GM20000 (cell line): ENCODE results near the gene NR1D1.

ENCODE experiments used
- DNase-seq: peaks from one replicate; pipeline ENCODE4 v3.0.0; 2012; ENCODE audit warnings: low spot score
- TF ChIP-seq, protein P1 (sequence below): IDR thresholded peaks from 2 replicates; pipeline ENCODE4 v1.5.1; 2012; ENCODE audit warnings: mild to moderate bottlenecking, control low read depth; ENCODE audit errors: extremely low read depth, missing control alignments

NR1D1 gene

GRCh38 chr17:40104594-40105486 is 4.5 kb upstream of the NR1D1 start:
- DNase-seq, result no peak
- TF ChIP-seq, protein P1, sequence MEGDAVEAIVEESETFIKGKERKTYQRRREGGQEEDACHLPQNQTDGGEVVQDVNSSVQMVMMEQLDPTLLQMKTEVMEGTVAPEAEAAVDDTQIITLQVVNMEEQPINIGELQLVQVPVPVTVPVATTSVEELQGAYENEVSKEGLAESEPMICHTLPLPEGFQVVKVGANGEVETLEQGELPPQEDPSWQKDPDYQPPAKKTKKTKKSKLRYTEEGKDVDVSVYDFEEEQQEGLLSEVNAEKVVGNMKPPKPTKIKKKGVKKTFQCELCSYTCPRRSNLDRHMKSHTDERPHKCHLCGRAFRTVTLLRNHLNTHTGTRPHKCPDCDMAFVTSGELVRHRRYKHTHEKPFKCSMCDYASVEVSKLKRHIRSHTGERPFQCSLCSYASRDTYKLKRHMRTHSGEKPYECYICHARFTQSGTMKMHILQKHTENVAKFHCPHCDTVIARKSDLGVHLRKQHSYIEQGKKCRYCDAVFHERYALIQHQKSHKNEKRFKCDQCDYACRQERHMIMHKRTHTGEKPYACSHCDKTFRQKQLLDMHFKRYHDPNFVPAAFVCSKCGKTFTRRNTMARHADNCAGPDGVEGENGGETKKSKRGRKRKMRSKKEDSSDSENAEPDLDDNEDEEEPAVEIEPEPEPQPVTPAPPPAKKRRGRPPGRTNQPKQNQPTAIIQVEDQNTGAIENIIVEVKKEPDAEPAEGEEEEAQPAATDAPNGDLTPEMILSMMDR, result no peak

DNA sequence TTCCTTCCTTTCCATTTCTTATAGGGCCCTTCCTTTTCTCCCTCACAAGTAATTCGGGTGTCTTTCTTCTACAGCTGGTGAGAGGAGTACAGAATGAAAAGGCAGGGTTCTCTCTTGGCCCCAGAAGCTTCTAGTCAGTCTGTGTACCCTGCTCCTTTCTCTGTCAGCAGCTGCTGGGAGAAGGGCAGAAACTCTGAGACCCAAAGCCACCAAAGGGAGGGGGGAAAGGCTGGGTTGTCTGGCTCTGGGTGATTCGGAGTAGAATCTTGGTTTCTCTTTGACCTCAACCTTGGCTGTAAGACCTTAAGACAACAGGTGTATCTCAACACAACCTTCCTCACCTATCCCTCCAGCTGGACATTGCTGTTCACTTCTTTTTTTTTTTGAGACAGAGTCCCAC is 3.3 kb upstream of the NR1D1 start:
- TF ChIP-seq, protein P1, result no peak
- no peak for DNase-seq

GRCh38 chr17:40103071-40103661 is 2.8 kb upstream of the NR1D1 start:
- no peak for DNase-seq
- TF ChIP-seq, protein P1, result no peak

DNA sequence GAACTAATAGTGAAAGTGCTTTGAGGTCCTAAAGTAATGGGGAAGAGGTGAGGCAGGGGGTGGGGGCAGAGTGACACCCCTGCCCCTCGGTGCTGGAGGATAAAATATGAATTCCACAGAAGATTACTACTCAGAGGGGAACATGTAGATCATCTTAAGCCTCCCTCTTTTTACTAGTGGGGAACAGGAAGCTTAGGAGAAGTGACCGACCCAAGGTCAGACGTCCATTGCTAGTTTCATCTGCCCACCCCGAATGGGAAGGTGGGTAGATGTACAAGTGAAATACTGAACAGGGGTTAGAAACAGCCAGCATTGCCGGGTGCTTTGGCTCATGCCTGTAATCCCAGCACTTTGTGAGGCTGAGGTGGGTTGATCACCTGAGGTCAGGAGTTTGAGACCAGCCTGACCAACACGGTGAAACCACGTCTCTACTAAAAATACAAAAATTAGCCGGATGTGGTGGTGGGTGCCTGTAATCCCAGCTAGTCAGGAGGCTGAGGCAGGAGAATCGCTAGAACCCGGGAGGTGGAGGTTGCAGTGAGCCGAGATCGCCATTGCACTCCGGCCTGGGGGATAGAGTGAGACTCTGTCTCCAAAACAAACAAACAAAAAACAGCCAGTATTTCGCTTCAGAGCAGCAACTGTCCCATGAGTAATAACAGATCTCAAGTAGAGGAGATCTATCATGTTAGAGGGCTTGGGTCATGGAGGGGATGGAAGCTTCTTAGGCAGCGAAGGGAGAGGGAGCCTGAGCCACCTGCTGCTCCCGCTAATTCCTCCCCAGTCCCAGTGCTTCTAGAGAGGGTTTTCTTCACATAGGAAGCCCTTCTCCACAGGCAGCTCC is 1.2 kb upstream of the NR1D1 start:
- TF ChIP-seq, protein P1, result no peak
- DNase-seq, result no peak

DNA sequence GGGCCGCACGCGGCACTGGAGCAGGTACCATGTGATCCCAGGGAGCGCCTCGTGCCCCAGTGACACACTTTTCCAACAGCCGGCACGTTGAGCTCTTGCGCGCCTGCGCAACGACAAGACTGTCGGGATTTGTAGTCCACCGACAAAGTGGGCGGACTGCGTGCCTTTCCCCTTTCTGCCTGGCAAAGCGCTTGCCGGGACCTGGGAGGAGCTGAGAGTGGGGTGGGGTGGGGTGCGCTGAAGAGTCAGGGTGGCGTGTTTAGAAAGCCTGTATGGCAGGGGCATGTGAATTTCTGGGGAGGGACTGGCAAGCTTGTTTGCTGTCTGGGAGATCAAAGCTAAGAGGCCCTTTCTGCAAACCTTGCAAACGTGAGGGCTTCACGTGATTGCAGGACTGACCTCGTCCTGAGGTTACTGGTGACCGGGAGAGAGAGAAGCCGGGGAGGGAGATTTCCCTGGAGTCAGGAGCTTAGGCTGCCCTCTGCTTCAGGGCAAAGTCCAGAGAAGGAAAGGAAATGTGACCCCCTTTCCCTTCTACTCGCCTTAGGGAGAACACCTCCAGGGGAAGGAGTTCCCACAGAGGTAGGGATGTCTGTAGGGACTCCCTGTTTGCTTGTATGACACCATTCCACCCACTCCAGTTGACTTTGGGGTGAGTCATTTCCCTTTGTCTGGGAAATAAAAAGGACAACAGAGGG is 429 bp upstream of the NR1D1 start:
- DNase-seq, result peak; percentile 75
- TF ChIP-seq, protein P1, result no peak

GRCh38 chr17:40099619-40100418 is 570 bp downstream of the NR1D1 start:
- DNase-seq, result no peak

More at GRCh38 chr17:40099619-40100418, 570 bp downstream of the NR1D1 start:
- TF ChIP-seq, protein P1, result no peak
